MM.1S (cell line): ENCODE measurements around the gene BNIP5.

Experiments used
- CTCF ChIP-seq: fragments of 300-600 bp; sonication (generic); IDR thresholded peaks from 2 replicates; pipeline ENCODE4 v1.5.1; 2016; ENCODE audit warnings: antibody characterized with exemption, low read length, mixed read lengths
- EZH2phosphoT487 ChIP-seq: fragments of 300-600 bp; sonication (generic); IDR thresholded peaks from 2 replicates; pipeline ENCODE4 v1.6.1; 2018; ENCODE audit warnings: antibody characterized with exemption, low read length

GRCh38 chr6:36335465-36336207, 1.1 kb downstream of the BNIP5 start:
- TF ChIP-seq CTCF (no peak), EZH2phosphoT487 (no peak)
